Measurements from ENCODE around the gene DNAH10.

Gene DNAH10

GRCh38 chr12:123790905-123791467 lies 28.9 kb downstream of the DNAH10 start:
- DNase-seq (ENCODE audit: low read depth, low spot score), result no peak

DNA sequence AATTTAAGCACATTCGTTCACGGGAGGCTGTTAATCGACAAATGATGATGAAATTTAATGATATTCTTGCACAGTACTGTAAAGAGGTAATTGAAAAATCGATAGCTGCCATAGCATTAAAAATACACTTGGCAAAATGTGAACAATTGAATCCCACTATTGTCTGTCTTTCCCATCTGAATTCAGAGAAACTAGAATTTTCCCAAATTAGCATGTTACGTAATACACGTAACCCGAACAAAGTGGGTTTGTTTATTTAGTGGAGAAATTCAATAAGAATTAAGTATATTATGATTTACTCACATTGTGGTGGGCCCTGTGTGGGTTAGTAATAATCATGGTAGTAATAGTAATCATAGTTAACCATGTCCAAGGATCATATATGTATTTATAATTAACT lies 31.9 kb downstream of the DNAH10 start:
- DNase-seq (ENCODE audit: low read depth, low spot score), result no peak

- DNase-seq (ENCODE audit: low read depth, low spot score), result no peak
Observed at GRCh38 chr12:123798518-123798917, 36.4 kb downstream of the DNAH10 start.

GRCh38 chr12:123799227-123799626 lies 37.1 kb downstream of the DNAH10 start:
- DNase-seq (ENCODE audit: low read depth, low spot score), result no peak

- no peak for DNase-seq (ENCODE audit: low read depth, low spot score)
Observed at GRCh38 chr12:123801573-123802178, 39.6 kb downstream of the DNAH10 start.

DNA sequence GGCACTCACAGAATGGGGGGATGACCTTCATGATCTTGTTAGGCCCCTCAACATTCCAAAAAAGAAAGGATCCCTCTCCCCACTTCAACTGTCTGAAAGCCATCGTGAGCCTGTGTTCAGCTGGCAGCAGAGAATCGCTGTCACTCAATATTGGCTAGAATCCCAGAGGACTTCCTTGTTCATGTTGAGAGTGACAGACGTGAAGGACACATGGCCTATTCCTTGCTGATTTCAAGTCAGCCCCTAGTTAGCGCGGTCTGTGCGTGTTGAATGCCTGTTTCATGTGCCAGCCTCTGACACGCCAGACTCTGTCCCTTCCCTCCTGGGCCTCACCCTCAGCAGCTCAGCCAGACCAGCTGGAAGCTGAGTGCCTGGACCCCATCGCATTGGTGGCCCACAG lies 43.1 kb downstream of the DNAH10 start:
- no peak for DNase-seq (ENCODE audit: low read depth, low spot score)

DNA sequence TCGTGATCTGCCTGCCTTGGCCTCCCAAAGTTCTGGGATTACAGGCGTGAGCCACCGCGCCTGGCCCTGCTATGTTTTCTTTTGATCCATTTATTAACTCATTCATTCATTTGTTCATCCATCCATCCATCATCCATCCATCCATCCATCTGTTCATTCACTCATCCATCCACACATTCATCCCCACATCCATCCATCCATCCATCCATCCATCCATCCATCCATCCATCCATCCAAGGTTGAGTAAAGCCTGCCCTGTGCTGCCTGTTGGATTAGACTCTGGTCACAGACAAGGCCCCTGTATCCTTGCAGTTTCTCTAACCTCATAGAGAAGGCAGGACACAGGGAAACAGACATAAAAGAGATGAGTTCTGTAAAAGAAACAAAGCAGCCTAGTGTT lies 44.9 kb downstream of the DNAH10 start:
- DNase-seq (ENCODE audit: low read depth, low spot score), result no peak

GRCh38 chr12:123807670-123808069 lies 45.6 kb downstream of the DNAH10 start:
- DNase-seq (ENCODE audit: low read depth, low spot score), result no peak

GRCh38 chr12:123808167-123808566 lies 46.1 kb downstream of the DNAH10 start:
- DNase-seq (ENCODE audit: low read depth, low spot score), result no peak

DNA sequence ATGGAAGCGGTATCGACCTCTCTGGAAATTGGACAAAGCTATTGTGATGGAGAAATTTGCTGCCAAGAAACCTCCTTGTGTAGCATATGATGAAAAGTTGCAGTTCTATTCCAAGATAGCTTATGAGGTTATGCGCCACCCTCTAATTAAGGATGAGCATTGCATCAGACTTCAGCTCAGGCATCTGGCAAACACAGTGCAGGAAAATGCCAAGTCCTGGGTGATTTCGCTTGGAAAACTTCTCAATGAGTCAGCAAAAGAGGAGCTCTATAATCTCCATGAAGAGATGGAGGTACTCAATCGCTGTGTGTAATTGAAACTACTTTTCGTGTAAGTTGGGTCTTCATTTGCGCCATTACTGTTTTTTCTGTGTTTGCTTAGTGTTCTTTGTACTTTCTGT lies 51.2 kb downstream of the DNAH10 start:
- no peak for DNase-seq (ENCODE audit: low read depth, low spot score)

DNA sequence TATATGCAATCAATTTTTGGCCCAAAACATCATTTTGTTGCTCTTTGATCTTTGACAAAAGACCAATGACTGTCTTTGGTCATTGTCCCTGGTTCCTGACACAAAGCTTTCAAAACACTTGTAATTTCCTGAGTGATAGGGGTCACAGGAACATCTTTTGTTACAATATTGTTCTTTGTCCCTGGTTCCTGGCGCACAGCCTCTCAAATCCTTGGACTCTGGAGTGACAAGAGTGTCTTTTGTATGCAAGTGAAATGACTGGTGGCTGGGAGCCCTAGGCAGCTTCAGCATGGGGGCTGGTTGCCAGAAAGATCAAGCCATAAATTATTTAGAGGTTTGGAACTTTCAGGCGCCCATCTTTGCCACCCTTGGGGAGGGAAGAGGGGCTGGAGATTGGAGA lies 53.9 kb downstream of the DNAH10 start:
- no peak for DNase-seq (ENCODE audit: low read depth, low spot score)

- no peak for DNase-seq (ENCODE audit: low read depth, low spot score)
Observed at GRCh38 chr12:123816896-123817537, 54.9 kb downstream of the DNAH10 start.

DNA sequence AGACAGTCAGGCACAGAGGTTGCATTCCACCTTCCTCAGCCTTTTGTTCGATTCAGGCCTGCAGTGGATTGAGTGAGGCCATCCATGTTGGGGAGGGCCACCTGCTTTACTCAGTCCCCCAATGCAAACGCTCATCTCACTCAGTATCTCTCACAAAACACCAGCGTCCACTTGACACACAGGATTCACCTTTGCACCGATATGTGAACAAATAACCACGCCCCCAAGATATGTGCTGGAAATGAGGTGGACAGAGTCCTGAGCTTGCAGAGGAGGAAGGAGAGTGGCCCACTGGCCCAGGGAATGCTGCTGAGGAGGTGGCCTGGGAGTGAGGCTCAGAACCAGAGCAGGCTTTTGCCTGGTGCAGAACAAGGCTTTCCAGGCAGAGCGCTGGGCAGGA lies 60.7 kb downstream of the DNAH10 start:
- DNase-seq (ENCODE audit: low read depth, low spot score), result no peak

GRCh38 chr12:123828120-123828519 lies 66.0 kb downstream of the DNAH10 start:
- no peak for DNase-seq (ENCODE audit: low read depth, low spot score)

- no peak for DNase-seq (ENCODE audit: low read depth, low spot score)
Observed at GRCh38 chr12:123828854-123829547, 66.9 kb downstream of the DNAH10 start.

DNA sequence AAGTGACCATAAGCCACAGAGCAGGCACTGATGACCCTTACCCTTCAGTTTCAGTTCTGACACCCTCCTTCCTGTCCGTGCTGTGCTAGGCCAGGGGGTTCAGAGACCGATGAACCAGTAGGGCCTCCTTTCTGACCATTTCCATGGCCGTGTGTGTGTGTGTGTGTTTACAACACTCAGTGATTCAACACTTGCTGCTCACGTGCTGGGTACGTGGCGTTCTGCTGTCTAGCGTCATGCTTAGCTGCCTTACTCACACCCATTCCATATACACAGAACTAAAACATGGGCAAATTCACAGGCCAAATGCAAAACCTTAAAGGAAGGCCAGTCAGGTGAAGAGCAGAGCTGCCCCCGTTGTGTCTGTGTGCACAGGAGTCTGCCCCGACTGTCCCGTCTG lies 67.5 kb downstream of the DNAH10 start:
- no peak for DNase-seq (ENCODE audit: low read depth, low spot score)

DNA sequence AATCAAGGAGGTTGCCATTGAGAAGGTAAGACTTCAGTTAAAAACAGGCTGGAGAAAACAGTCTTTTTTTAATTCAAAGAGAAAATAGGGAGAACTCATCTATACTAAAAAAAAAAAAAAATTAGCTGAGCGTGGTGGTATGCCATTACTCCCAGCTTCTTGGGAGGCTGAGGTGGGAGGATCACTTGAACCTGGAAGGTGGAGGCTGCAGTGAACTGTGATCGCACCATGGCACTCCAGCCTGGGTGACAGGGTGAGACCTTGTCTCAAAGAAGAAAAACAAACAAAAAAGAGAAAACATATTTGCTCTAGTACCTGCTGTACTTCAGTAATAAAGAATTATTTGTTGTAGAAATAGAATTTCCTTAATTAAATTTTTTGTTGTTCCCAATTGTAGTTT lies 68.6 kb downstream of the DNAH10 start:
- DNase-seq (ENCODE audit: low read depth, low spot score), result no peak

DNA sequence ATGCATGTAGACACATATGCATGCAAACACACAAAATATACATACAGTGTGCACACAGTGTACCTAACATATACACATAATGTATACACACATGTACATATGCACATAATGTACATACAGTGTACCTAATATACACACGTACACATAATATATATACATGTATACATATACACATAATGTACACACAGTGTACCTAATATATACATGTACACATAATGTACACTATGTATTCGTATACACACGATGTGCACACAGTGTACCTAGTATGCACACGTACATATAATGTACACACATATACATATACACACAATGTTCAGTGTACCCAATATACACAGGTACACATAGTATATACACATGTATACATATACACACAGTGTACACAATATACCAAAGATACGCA lies 70.0 kb downstream of the DNAH10 start:
- no peak for DNase-seq (ENCODE audit: low read depth, low spot score)

GRCh38 chr12:123833830-123834229 lies 71.7 kb downstream of the DNAH10 start:
- no peak for DNase-seq (ENCODE audit: low read depth, low spot score)

DNA sequence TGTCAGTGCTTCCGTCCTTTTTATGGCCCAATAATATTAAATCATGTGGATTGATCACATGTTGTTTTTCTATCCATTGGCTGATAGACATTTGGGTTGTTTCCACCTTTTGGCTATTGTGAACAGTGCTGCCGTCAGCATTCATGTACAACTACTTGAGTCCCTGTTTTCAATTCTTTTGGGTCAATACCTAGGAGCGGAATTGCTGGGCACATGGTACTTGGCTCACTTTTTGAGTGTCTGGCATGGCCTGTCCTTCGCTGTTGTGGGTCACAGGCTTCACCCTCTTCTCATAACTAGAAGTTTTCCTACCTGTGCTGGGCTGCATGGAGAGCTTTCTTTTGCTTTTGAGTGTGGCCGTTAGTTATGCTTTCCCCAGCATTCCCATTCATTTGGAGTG lies 72.7 kb downstream of the DNAH10 start:
- no peak for DNase-seq (ENCODE audit: low read depth, low spot score)

GRCh38 chr12:123836292-123836691 lies 74.2 kb downstream of the DNAH10 start:
- no peak for DNase-seq (ENCODE audit: low read depth, low spot score)

GRCh38 chr12:123839826-123840225 lies 77.7 kb downstream of the DNAH10 start:
- no peak for DNase-seq (ENCODE audit: low read depth, low spot score)

Measured in activated CD4-positive, CD25-positive, alpha-beta regulatory T cell treated with anti-CD3 and anti-CD28 coated beads, Interleukin-2, amount 50 U/mL, for 16 hours (primary cell).